Choroid plexus epithelial cell (primary cell): ENCODE measurements around the gene GRB14.
A peak's percentile ranks its signal among the peaks of the same experiment; 100 is the strongest.

Experiments used
- DNase-seq: peaks from one replicate; pipeline ENCODE4 v3.0.0-alpha.2; 2010; ENCODE audit warnings: low read depth
- H3K4me3 ChIP-seq: 2 replicates; pipeline ENCODE4 v1.5.1; 2011; ENCODE audit warnings: low read depth, mild to moderate bottlenecking, control low read depth, low read length, moderate library complexity
- CTCF ChIP-seq: conservative IDR thresholded peaks from 2 replicates; pipeline ENCODE4 v1.5.1; 2011; ENCODE audit warnings: low read depth, mild to moderate bottlenecking, control low read depth, inconsistent platforms, low read length, moderate library complexity

GRB14 gene

GRCh38 chr2:164570475-164570874 is 50.8 kb downstream of the GRB14 start:
- H3K4me3 ChIP-seq, result no peak overlapping the region
- no peak for DNase-seq
- no peak for TF ChIP-seq CTCF

GRCh38 chr2:164569378-164569777 is 51.9 kb downstream of the GRB14 start:
- no peak for DNase-seq
- H3K4me3 ChIP-seq, result no peak overlapping the region
- no peak for TF ChIP-seq CTCF

GRCh38 chr2:164568317-164568716 is 53.0 kb downstream of the GRB14 start:
- no peak overlapping the region for H3K4me3 ChIP-seq
- TF ChIP-seq CTCF, result no peak
- DNase-seq, result no peak

- H3K4me3 ChIP-seq, result no peak overlapping the region
- DNase-seq, result no peak
- TF ChIP-seq CTCF, result no peak
Measured at GRCh38 chr2:164567335-164567989, 53.8 kb downstream of the GRB14 start.

GRCh38 chr2:164565359-164565758 is 55.9 kb downstream of the GRB14 start:
- peak; percentile 36 for DNase-seq
- no peak for TF ChIP-seq CTCF
- H3K4me3 ChIP-seq, result no peak overlapping the region

- DNase-seq, result no peak
- no peak for TF ChIP-seq CTCF
- no peak overlapping the region for H3K4me3 ChIP-seq
Measured at GRCh38 chr2:164562666-164563065, 58.6 kb downstream of the GRB14 start.

GRCh38 chr2:164561991-164562390 is 59.3 kb downstream of the GRB14 start:
- TF ChIP-seq CTCF, result no peak
- no peak for DNase-seq
- H3K4me3 ChIP-seq, result no peak overlapping the region
